ENCODE data around the gene MYO1A. TPM values are rescaled to one million over a fixed set of nuclear protein-coding genes. Genes with fewer than 3 reads are reported as not detected.

The MYO1A gene
- polyA plus RNA-seq, 2 of the 4 experiments (the other 2 are of a cell fraction), result 0.67 to 1.9 TPM

GRCh38 chr12:57040211-57040610 lies 9.7 kb downstream of the MYO1A start:
- WGBS (ENCODE audit: missing lambda C conversion rate), result 56% methylated on average over 4 of the region's 4 CpGs
- no peaks in the 10 kb centered on the region for H3K9me3 ChIP-seq
- no peak for FAIRE-seq
- no peak for ATAC-seq
- no peak overlapping the region for H3K4me3 ChIP-seq
- ChIA-PET CTCF (interaction anchor here (1.0 to 1.8 kb wide), 5 partner anchors 12 to 84 kb away, joined by 3 to 6 read pairs (median 4); partner anchors contain the start of gene TAC3), POLR2A (no interaction called here)
- no peak overlapping the region for H3K4me2 ChIP-seq
- no peaks in the 10 kb centered on the region for H3K4me1 ChIP-seq
- DNase-seq (ENCODE audit: low read depth in 1 of 2, low spot score in 1 of 2), result no peak
- H3K27ac ChIP-seq, result no peak overlapping the region
- TF ChIP-seq FOSB (CRISPR knock-in tag; IDR thresholded peaks at IDR 0.05) (no peak), ATOH8 (CRISPR knock-in tag; IDR thresholded peaks at IDR 0.05; ENCODE audit: low read depth) (no peak), GATA3 (IDR thresholded peaks at IDR 0.05; ENCODE audit: borderline replicate concordance) (no peak), KDM1A (IDR thresholded peaks at IDR 0.05; ENCODE audit: low read depth) (no peak), MAZ (IDR thresholded peaks at IDR 0.05; ENCODE audit: borderline replicate concordance, low read depth, low read length) (no peak), EP300 (IDR thresholded peaks at IDR 0.05) (no peak), RCOR1 (IDR thresholded peaks at IDR 0.05; ENCODE audit: low read depth, low read length) (no peak), ESRRA (IDR thresholded peaks at IDR 0.05; ENCODE audit: borderline replicate concordance, low read length) (no peak), MAFK (IDR thresholded peaks at IDR 0.05; ENCODE audit: partially characterized antibody) (no peak), POLR2AphosphoS2 (conservative IDR thresholded peaks at IDR 0.05; ENCODE audit: low read length) (no peak), CTCF (IDR thresholded peaks at IDR 0.05) (no peak), SREBF2 (IDR thresholded peaks at IDR 0.05) (no peak), REST (IDR thresholded peaks at IDR 0.05) (no peak)

- no peak overlapping the region for H3K27ac ChIP-seq
- ChIA-PET CTCF (interaction anchor here (0.8 to 2.0 kb wide), 8 partner anchors 9 to 85 kb away, joined by 3 to 9 read pairs (median 4); partner anchors contain the start of gene TAC3), POLR2A (no interaction called here)
- DNase-seq (ENCODE audit: low read depth in 1 of 2, low spot score in 1 of 2) (no peak), ATAC-seq (no peak), FAIRE-seq (no peak)
- no peak overlapping the region for H3K4me2 ChIP-seq
- no peaks in the 10 kb centered on the region for H3K9me3 ChIP-seq
- no peaks in the 10 kb centered on the region for H3K4me1 ChIP-seq
- no peak for TF ChIP-seq ZC3H11A (IDR thresholded peaks at IDR 0.05)
- no peak for TF ChIP-seq MAZ (IDR thresholded peaks at IDR 0.05; ENCODE audit: borderline replicate concordance, low read depth, low read length)
- no peak for TF ChIP-seq NFE2L2 (conservative IDR thresholded peaks at IDR 0.05; ENCODE audit: low read length)
- no peak for TF ChIP-seq EHMT2 (IDR thresholded peaks at IDR 0.05; ENCODE audit: low read depth)
- no peak for TF ChIP-seq ESRRA (IDR thresholded peaks at IDR 0.05; ENCODE audit: borderline replicate concordance, low read length)
- no peak for TF ChIP-seq GATA3 (IDR thresholded peaks at IDR 0.05; ENCODE audit: borderline replicate concordance)
- TF ChIP-seq KDM5A (IDR thresholded peaks at IDR 0.05), result no peak
- TF ChIP-seq JUNB (IDR thresholded peaks at IDR 0.05), result no peak
- TF ChIP-seq RAD21 (conservative IDR thresholded peaks at IDR 0.05 in 1 of 2, IDR thresholded peaks at IDR 0.05 in 1 of 2), result no peak
- TF ChIP-seq NPAS2 (CRISPR knock-in tag; IDR thresholded peaks at IDR 0.05; ENCODE audit: borderline replicate concordance), result no peak
- no peak for TF ChIP-seq SREBF2 (IDR thresholded peaks at IDR 0.05)
- no peak for TF ChIP-seq ZFP36 (IDR thresholded peaks at IDR 0.05; ENCODE audit: borderline replicate concordance, partially characterized antibody)
- TF ChIP-seq SMC3 (IDR thresholded peaks at IDR 0.05), result no peak
- no peak for TF ChIP-seq PHF8 (IDR thresholded peaks at IDR 0.05; ENCODE audit: borderline replicate concordance, low read depth)
- no peak for TF ChIP-seq FOSB (CRISPR knock-in tag; IDR thresholded peaks at IDR 0.05)
- TF ChIP-seq HOXB13 (CRISPR knock-in tag; IDR thresholded peaks at IDR 0.05; ENCODE audit: low read depth), result no peak
- TF ChIP-seq USF2 (IDR thresholded peaks at IDR 0.05), result no peak
- TF ChIP-seq CHD4 (IDR thresholded peaks at IDR 0.05; ENCODE audit: borderline replicate concordance), result no peak
- no peak for TF ChIP-seq FOSL2 (IDR thresholded peaks at IDR 0.05)
- TF ChIP-seq FOSL2 (CRISPR knock-in tag; IDR thresholded peaks at IDR 0.05), result no peak
- whole genome bisulfite sequencing (ENCODE audit: missing lambda C conversion rate), result 70% methylated on average over 9 of the region's 9 CpGs
- no peak overlapping the region for H3K4me3 ChIP-seq
Observed at GRCh38 chr12:57039016-57039798, 10.7 kb downstream of the MYO1A start.
